ENCODE measurements around the gene RC3H2.

- TF ChIP-seq ZBTB33 (CRISPR knock-in tag; IDR thresholded peaks at IDR 0.05) (no peak), EZH2 (conservative IDR thresholded peaks at IDR 0.05; ENCODE audit: low read depth, low read length) (no peak), ZFP91 (CRISPR knock-in tag; IDR thresholded peaks at IDR 0.05; ENCODE audit: borderline replicate concordance) (no peak), TAF1 (CRISPR knock-in tag; IDR thresholded peaks at IDR 0.05) (no peak), MZF1 (CRISPR knock-in tag; IDR thresholded peaks at IDR 0.05; ENCODE audit: borderline replicate concordance) (no peak), JUND (CRISPR knock-in tag; IDR thresholded peaks at IDR 0.05) (no peak), ESRRA (CRISPR knock-in tag; IDR thresholded peaks at IDR 0.05; ENCODE audit: low read depth) (no peak), YY1 (IDR thresholded peaks at IDR 0.05; ENCODE audit: insufficient read depth, insufficient replicate concordance, low read depth, low read length) (no peak), ZNF292 (CRISPR knock-in tag; IDR thresholded peaks at IDR 0.05; ENCODE audit: borderline replicate concordance, low read depth) (no peak), AFF4 (CRISPR knock-in tag; IDR thresholded peaks at IDR 0.05) (no peak), ATF7 (IDR thresholded peaks at IDR 0.05) (no peak), ATF7 (CRISPR knock-in tag; IDR thresholded peaks at IDR 0.05) (no peak), CTCF (CRISPR knock-in tag; IDR thresholded peaks at IDR 0.05) (no peak), ZSCAN29 (CRISPR knock-in tag; conservative IDR thresholded peaks at IDR 0.05) (no peak)
Measured at GRCh38 chr9:122844137-122844536, 61.0 kb downstream of the RC3H2 start.
